CD4-positive, alpha-beta T cell (primary cell): ENCODE results near the gene KHK. TPM values are rescaled to one million over a fixed set of nuclear protein-coding genes. Genes with fewer than 3 reads are reported as not detected.

Experiments used
- ATAC-seq: fragments of 200-7000 bp; cut with Tn5 transposase; one replicate; pipeline ENCODE4 v1.10.0; 2022; ENCODE audit warnings: mild to moderate bottlenecking; ENCODE audit not compliant: poor library complexity
- CTCF ChIA-PET: fragments of 350-600 bp; sonication (Branson Sonifier 250); formaldehyde crosslinking; loops from one replicate; lab custom pipeline; 2021; ENCODE audit warnings: antibody characterized with exemption, inconsistent platforms; lab: Charles Lee
- POLR2A ChIA-PET: fragments of 350-600 bp; sonication (Branson Sonifier 250); formaldehyde crosslinking; loops from one replicate; lab custom pipeline; 2021; ENCODE audit warnings: antibody characterized with exemption, inconsistent platforms; lab: Charles Lee
- DNase-seq, 14 experiments: peaks; one replicate each; pipeline ENCODE4 v3.0.0-alpha.2; 2013 to 2020; ENCODE audit warnings: mixed read lengths in 2 of 14
- H3K27ac ChIP-seq, 2 donors: one replicate each; pipeline versions ENCODE4 v1.5.1 to v1.7.0; 2013; ENCODE audit warnings: low read length in 2 of 2, low read depth in 1 of 2, mild to moderate bottlenecking in 1 of 2
- H3K27me3 ChIP-seq, 2 experiments: 1 replicate in 1 of 2; 2 replicates in 1 of 2; pipeline versions ENCODE4 v1.6.1 to v1.7.0; 2013; ENCODE audit warnings: low read length in 2 of 2, control low read depth in 1 of 2, mild to moderate bottlenecking in 1 of 2, moderate library complexity in 1 of 2; ENCODE audit not compliant: insufficient read depth in 2 of 2, control insufficient read depth in 1 of 2
- H3K36me3 ChIP-seq: one replicate; pipeline ENCODE4 v1.6.1; 2013; ENCODE audit warnings: low read length, control low read depth; ENCODE audit not compliant: insufficient read depth
- H3K4me1 ChIP-seq: one replicate; pipeline ENCODE4 v1.6.1; 2013; ENCODE audit warnings: low read length, control low read depth; ENCODE audit not compliant: insufficient read depth
- H3K4me3 ChIP-seq: one replicate; pipeline ENCODE4 v1.5.1; 2013; ENCODE audit warnings: mild to moderate bottlenecking, low read length, moderate library complexity
- H3K9me3 ChIP-seq, 2 experiments: 1 replicate in 1 of 2; 2 replicates in 1 of 2; pipeline versions ENCODE4 v1.6.1 to v1.7.0; 2013; ENCODE audit warnings: low read length in 2 of 2, mild to moderate bottlenecking in 2 of 2, control low read depth in 1 of 2, moderate library complexity in 1 of 2; ENCODE audit not compliant: control insufficient read depth in 1 of 2, insufficient read depth in 1 of 2
- H3K27ac Mint-ChIP-seq: one replicate; pipeline ENCODE4 v1.8.0; 2020; ENCODE audit warnings: mixed read lengths
- H3K27me3 Mint-ChIP-seq: one replicate; pipeline ENCODE4 v1.8.0; 2021; ENCODE audit warnings: mixed read lengths
- H3K36me3 Mint-ChIP-seq: one replicate; pipeline ENCODE4 v1.8.0; 2021; ENCODE audit warnings: low read depth, mixed read lengths
- H3K4me1 Mint-ChIP-seq: one replicate; pipeline ENCODE4 v1.8.0; 2021; ENCODE audit warnings: low read depth, mixed read lengths
- H3K4me3 Mint-ChIP-seq: one replicate; pipeline ENCODE4 v1.8.0; 2020; ENCODE audit warnings: mild to moderate bottlenecking, mixed read lengths
- H3K9me3 Mint-ChIP-seq: one replicate; pipeline ENCODE4 v1.8.0; 2020; ENCODE audit warnings: mixed read lengths
- intact Hi-C, 2 experiments: fragments of 100-400 bp; cut with DNase I in 1 of 2; cut with micrococcal nuclease in 1 of 2; formaldehyde crosslinking; loops; one replicate each; pipeline versions ENCODE4 v1.15.1 to v1.9.0; 2023 to 2025; cut with DNase I, micrococcal nuclease
- total RNA-seq, 174 experiments: library from RNA in 2 of 174; stranded (reverse) in 2 of 174; gene quantifications; one replicate each; pipeline ENCODE4 v1.2.3 and lab custom pipeline; 2021 to 2026
- TF ChIP-seq, protein P1 (sequence below): fragments of 200-600 bp; IDR thresholded peaks from one replicate; pipeline ENCODE4 v1.8.0; 2022; ENCODE audit warnings: antibody characterized with exemption, mild to moderate bottlenecking

Gene KHK
- total RNA-seq, 2 experiments from 2014 or later = 4.7 TPM

DNA sequence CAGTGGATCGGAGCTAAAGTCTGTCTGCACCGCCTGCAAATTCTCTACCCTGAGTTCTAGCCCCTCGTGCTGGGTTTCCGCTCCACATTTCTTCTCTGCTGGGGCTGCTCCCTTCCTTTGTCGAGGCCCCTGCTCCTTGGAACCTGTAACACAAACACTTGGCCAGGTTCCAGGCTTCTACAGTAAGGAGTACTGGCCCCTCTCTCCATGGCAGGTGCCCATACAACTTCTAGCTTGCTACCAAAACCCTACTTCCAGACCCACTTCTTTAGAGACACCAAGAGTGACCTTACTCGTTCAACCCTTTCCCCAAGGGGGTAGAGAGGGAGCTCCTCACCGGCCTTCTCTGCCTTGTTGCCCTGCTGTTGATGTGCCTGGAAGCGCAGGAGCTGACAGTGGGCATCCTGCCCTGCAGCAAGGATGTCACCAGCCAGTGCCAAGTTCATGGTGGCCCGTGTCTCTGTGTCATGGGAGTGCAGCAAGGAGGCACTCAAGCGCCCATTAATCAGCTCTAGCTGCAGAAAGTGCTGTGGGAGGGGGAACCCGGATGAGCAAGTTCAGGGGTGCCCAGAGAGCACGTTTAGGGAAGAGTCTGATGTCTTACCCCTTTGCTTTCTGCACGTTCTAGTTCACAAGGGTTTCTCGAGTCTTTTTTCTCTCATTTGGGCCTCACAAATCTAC is 46.8 kb downstream of the KHK start:
- Histone ChIP-seq H3K27ac (peak overlapping the region in 1 of 2 donors; percentile 55), H3K27me3 (no peaks in the 10 kb centered on the region), H3K9me3 (no peaks in the 10 kb centered on the region), H3K4me1 (peaks cover 30% of the 10 kb centered on the region), H3K4me3 (peak overlapping the region; percentile 90), H3K36me3 (peaks cover 36% of the 10 kb centered on the region)
- Mint-ChIP-seq H3K27ac (peak overlapping the region; percentile 94), H3K27me3 (no peaks in the 10 kb centered on the region), H3K4me3 (peak overlapping the region; percentile 98), H3K36me3 (peaks cover 40% of the 10 kb centered on the region), H3K4me1 (peaks cover 19% of the 10 kb centered on the region), H3K9me3 (no peaks in the 10 kb centered on the region)
- intact Hi-C loops = loop anchor here in 1 of 2 experiments (2.0 to 5.0 kb wide), 2 partner anchors 61 to 85 kb away; partner anchors contain the start of gene OST4
- DNase-seq = peak in 4 of 14 experiments; percentile 20 to 47 (median 34)
- TF ChIP-seq, protein P1, sequence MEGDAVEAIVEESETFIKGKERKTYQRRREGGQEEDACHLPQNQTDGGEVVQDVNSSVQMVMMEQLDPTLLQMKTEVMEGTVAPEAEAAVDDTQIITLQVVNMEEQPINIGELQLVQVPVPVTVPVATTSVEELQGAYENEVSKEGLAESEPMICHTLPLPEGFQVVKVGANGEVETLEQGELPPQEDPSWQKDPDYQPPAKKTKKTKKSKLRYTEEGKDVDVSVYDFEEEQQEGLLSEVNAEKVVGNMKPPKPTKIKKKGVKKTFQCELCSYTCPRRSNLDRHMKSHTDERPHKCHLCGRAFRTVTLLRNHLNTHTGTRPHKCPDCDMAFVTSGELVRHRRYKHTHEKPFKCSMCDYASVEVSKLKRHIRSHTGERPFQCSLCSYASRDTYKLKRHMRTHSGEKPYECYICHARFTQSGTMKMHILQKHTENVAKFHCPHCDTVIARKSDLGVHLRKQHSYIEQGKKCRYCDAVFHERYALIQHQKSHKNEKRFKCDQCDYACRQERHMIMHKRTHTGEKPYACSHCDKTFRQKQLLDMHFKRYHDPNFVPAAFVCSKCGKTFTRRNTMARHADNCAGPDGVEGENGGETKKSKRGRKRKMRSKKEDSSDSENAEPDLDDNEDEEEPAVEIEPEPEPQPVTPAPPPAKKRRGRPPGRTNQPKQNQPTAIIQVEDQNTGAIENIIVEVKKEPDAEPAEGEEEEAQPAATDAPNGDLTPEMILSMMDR = no peak
- ATAC-seq = peak; percentile 13
- ChIA-PET POLR2A (interaction anchor here (1.1 to 3.8 kb wide), 6 partner anchors 9 to 82 kb away, joined by 4 to 56 read pairs (median 10); partner anchors contain the start of genes ABHD1, AGBL5, ATRAID and KHK), CTCF (interaction anchor here (0.5 to 2.6 kb wide), 6 partner anchors 10 to 170 kb away, joined by 3 to 8 read pairs (median 4); partner anchors contain the start of genes ABHD1 and AGBL5)

DNA sequence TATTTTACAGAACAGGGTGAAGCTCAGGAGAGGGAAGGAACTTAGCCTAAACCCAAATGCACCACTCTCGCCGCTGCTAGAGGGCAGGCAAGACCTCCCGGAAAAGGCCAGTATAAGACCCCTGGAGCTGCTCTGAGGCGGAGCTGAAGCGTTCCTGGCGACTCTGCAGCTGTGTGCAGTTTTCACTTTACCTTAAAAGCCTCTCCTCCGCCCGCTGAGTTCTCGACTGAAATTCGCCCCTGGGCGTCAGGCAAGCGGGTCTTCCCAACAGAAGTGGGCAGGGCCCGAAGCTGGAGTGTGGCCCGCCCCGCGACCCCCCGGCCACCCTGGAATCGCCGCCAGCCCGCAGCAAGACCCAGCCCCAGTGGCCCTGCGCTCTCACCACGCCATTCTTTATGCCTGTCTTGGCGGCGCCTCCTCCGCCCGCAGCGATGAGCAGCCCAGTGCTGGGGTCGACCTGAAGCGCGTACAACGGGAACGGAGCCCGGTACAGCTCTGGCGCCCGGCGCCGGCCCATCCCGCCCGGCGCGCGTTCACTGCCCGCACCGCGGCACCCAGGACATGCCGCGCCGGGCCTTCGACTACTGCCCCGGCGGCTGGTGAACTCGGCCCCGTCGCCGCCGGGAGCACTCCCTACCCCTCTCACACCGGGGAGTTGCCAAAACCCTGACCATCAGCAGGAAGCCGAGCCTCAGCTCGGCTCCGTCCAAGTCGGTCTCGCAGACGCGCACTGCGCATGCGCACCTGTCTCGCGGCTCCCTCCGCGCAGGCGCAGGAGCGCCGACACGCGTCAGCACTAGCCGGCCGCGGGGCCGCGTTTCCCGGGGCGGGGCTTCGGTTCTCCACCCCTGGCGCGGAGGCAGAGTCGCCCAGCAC is 47.6 kb downstream of the KHK start, which contains the start of gene PREB:
Gene PREB (minus strand): TSS at position 732 of the 876 bp plus-strand sequence. CDS start 215 bp downstream, at position 517.
- H3K27me3 Mint-ChIP-seq = no peaks in the 10 kb centered on the region
- peaks cover 19% of the 10 kb centered on the region for H3K4me1 Mint-ChIP-seq
- ChIA-PET CTCF (interaction anchor here (0.5 to 2.6 kb wide), 6 partner anchors 11 to 169 kb away, joined by 3 to 8 read pairs (median 4); partner anchors contain the start of genes ABHD1 and AGBL5), POLR2A (interaction anchor here (1.0 to 3.8 kb wide), 7 partner anchors 10 to 83 kb away, joined by 3 to 56 read pairs (median 6); partner anchors contain the start of genes ABHD1, AGBL5, ATRAID and KHK)
- Histone ChIP-seq H3K27ac (peak within 1 kb of the TSS; percentile 55 to 79), H3K4me3 (peak within 1 kb of the TSS; percentile 90), H3K4me1 (peaks cover 30% of the 10 kb centered on the region), H3K9me3 (no peaks in the 10 kb centered on the region), H3K36me3 (peaks cover 36% of the 10 kb centered on the region), H3K27me3 (no peaks in the 10 kb centered on the region)
- H3K9me3 Mint-ChIP-seq = no peaks in the 10 kb centered on the region
- TF ChIP-seq, protein P1 = no peak
- H3K27ac Mint-ChIP-seq = peak within 1 kb of the TSS; percentile 94
- intact Hi-C loops = loop anchor here (1.0 to 5.0 kb wide), 7 partner anchors 11 to 101 kb away; partner anchors contain the start of genes ABHD1 (in 2 of the 2), ATRAID (in 2 of the 2), SLC5A6 (in 2 of the 2) and KHK (in 1 of the 2)
- DNase-seq = peak; percentile 94 to 99 (median 98)
- H3K4me3 Mint-ChIP-seq = peak within 1 kb of the TSS; percentile 98
- peak; percentile 97 for ATAC-seq
- peaks cover 35% of the 10 kb centered on the region for H3K36me3 Mint-ChIP-seq
